Peyer's patch (tissue), 4 donors: ENCODE measurements around the gene RNF114.

Experiments used
- CTCF ChIP-seq, 6 experiments: fragments of 450-650 bp in 4 of 6; fragments of 200-600 bp in 2 of 6; sonication (generic) in 1 of 6; IDR thresholded peaks; one replicate each; pipeline ENCODE4 v1.5.1; 2017 to 2019; ENCODE audit warnings: antibody characterized with exemption in 6 of 6, mild to moderate bottlenecking in 3 of 6, moderate library complexity in 1 of 6
- POLR2A ChIP-seq, 2 donors: fragments of 450-650 bp; IDR thresholded peaks; one replicate each; pipeline ENCODE4 v1.5.1; 2017; ENCODE audit warnings: antibody characterized with exemption in 2 of 2, mild to moderate bottlenecking in 2 of 2, moderate library complexity in 2 of 2

GRCh38 chr20:49982346-49983122, 46.3 kb downstream of the RNF114 start, which contains the start of gene SNAI1:
- TF ChIP-seq CTCF (IDR thresholded peaks at IDR 0.05) (peak; percentile 25 to 56 (median 47)), POLR2A (IDR thresholded peaks at IDR 0.05) (peak; percentile 62 to 74)
